ENCODE results near the gene LY6G6C.

The LY6G6C gene

GRCh38 chr6:31702819-31703716 lies 18.5 kb downstream of the LY6G6C start, which contains the start of gene ABHD16A:
Gene ABHD16A, minus strand, starts transcription at chr6:31703324. Its CDS starts 43 bp downstream, at chr6:31703281.
- DNase-seq = peak; percentile 98

- DNase-seq = no peak
Measured at GRCh38 chr6:31702405-31702818, 19.1 kb downstream of the LY6G6C start.

GRCh38 chr6:31701666-31702404 lies 19.7 kb downstream of the LY6G6C start:
- no peak for DNase-seq

GRCh38 chr6:31700740-31701401 lies 20.7 kb downstream of the LY6G6C start:
- DNase-seq = no peak

GRCh38 chr6:31697555-31697954 lies 24.0 kb downstream of the LY6G6C start:
- DNase-seq = no peak

GRCh38 chr6:31693535-31693934 lies 28.0 kb downstream of the LY6G6C start:
- DNase-seq = no peak

- DNase-seq = no peak
Measured at GRCh38 chr6:31692886-31693285, 28.7 kb downstream of the LY6G6C start.

GRCh38 chr6:31692353-31692752 lies 29.2 kb downstream of the LY6G6C start:
- DNase-seq = no peak

- no peak for DNase-seq
Measured at GRCh38 chr6:31691564-31692108, 29.9 kb downstream of the LY6G6C start.

GRCh38 chr6:31691078-31691463 lies 30.5 kb downstream of the LY6G6C start:
- no peak for DNase-seq

GRCh38 chr6:31690231-31691077 lies 31.1 kb downstream of the LY6G6C start:
- no peak for DNase-seq

- DNase-seq = no peak
Measured at GRCh38 chr6:31689249-31690110, 32.1 kb downstream of the LY6G6C start.

- no peak for DNase-seq
Measured at GRCh38 chr6:31687860-31688693, 33.5 kb downstream of the LY6G6C start.

GRCh38 chr6:31687321-31687720 lies 34.2 kb downstream of the LY6G6C start:
- DNase-seq = no peak

- DNase-seq = no peak
Measured at GRCh38 chr6:31686483-31686882, 35.1 kb downstream of the LY6G6C start.

GRCh38 chr6:31683591-31683990 lies 38.0 kb downstream of the LY6G6C start:
- no peak for DNase-seq

GRCh38 chr6:31681135-31681671 lies 40.3 kb downstream of the LY6G6C start:
- peak; percentile 30 for DNase-seq

- DNase-seq = peak; percentile 78
Measured at GRCh38 chr6:31680226-31681134, 41.1 kb downstream of the LY6G6C start, which contains the start of gene LY6G5C. Gene LY6G5C, minus strand, starts transcription at chr6:31681067. Its CDS starts 694 bp downstream, at chr6:31680373.

- no peak for DNase-seq
Measured at GRCh38 chr6:31677955-31678354, 43.6 kb downstream of the LY6G6C start.

Measured in CD4-positive, alpha-beta T cell treated with Interleukin-15 for 1 hour (primary cell).